DND-41 (cell line): Measurements from ENCODE around the gene HLA-B.

Experiments used
- ATAC-seq: fragments of 200-7000 bp; cut with Tn5 transposase; 3 replicates; pipeline ENCODE4 v1.9.1; 2021; ENCODE audit warnings: low read depth; ENCODE audit not compliant: insufficient read depth
- DNase-seq: peaks from one replicate; pipeline ENCODE4 v3.0.0-alpha.2; 2020
- H2AFZ ChIP-seq: 2 replicates; pipeline ENCODE4 v1.6.0; 2012; ENCODE audit warnings: low read depth, low read length
- H3K27ac ChIP-seq: 2 replicates; pipeline ENCODE4 v1.5.1; 2012; ENCODE audit warnings: low read length, inconsistent platforms
- H3K27me3 ChIP-seq: fragments of 200-600 bp; sonication (generic); 2 replicates; pipeline ENCODE4 v1.6.0; 2012; ENCODE audit warnings: low read length, mild to moderate bottlenecking, inconsistent platforms; ENCODE audit not compliant: insufficient read depth, poor library complexity
- H3K36me3 ChIP-seq: 2 replicates; pipeline ENCODE4 v1.5.1; 2012; ENCODE audit warnings: low read length, inconsistent platforms; ENCODE audit not compliant: insufficient read depth
- H3K4me1 ChIP-seq: 2 replicates; pipeline ENCODE4 v1.5.1; 2012; ENCODE audit warnings: mild to moderate bottlenecking, low read length; ENCODE audit not compliant: insufficient read depth
- H3K4me2 ChIP-seq: 2 replicates; pipeline ENCODE4 v1.6.0; 2012; ENCODE audit warnings: mild to moderate bottlenecking, moderate library complexity, low read length, inconsistent platforms; ENCODE audit not compliant: insufficient read depth
- H3K4me3 ChIP-seq, 2 experiments: fragments of 200-600 bp in 1 of 2; shearing (Covaris generic) in 1 of 2; 2 replicates each; pipeline ENCODE4 v1.5.1; 2012 to 2016; ENCODE audit warnings: inconsistent platforms in 2 of 2, low read length in 2 of 2, mild to moderate bottlenecking in 2 of 2, low read depth in 1 of 2, moderate library complexity in 1 of 2
- H3K79me2 ChIP-seq: 2 replicates; pipeline ENCODE4 v1.6.0; 2012; ENCODE audit warnings: low read length, inconsistent platforms; ENCODE audit not compliant: insufficient read depth
- H3K9ac ChIP-seq: 2 replicates; pipeline ENCODE4 v1.6.0; 2012; ENCODE audit warnings: low read depth, mild to moderate bottlenecking, inconsistent platforms, low read length, moderate library complexity
- H3K9me3 ChIP-seq: 2 replicates; pipeline ENCODE4 v1.5.1; 2012; ENCODE audit warnings: low read length, moderate library complexity, mild to moderate bottlenecking, inconsistent platforms; ENCODE audit not compliant: insufficient read depth, severe bottlenecking
- H4K20me1 ChIP-seq: 2 replicates; pipeline ENCODE4 v1.6.0; 2012; ENCODE audit warnings: low read length; ENCODE audit not compliant: insufficient read depth
- CTCF ChIP-seq: IDR thresholded peaks from 2 replicates; pipeline ENCODE4 v1.5.1; 2012; ENCODE audit warnings: borderline replicate concordance, low read length, moderate library complexity, mild to moderate bottlenecking; ENCODE audit not compliant: poor library complexity, severe bottlenecking; ENCODE audit errors: extremely low read depth
- EZH2 ChIP-seq: IDR thresholded peaks from 3 replicates; pipeline ENCODE4 v1.6.1; 2012; ENCODE audit warnings: borderline replicate concordance, low read depth, mild to moderate bottlenecking, moderate library complexity, low read length, inconsistent platforms; ENCODE audit not compliant: severe bottlenecking

The HLA-B gene

GRCh38 chr6:31350196-31351032 is 6.6 kb downstream of the HLA-B start:
- Histone ChIP-seq H3K4me1 (no peaks in the 10 kb centered on the region), H3K4me3 (no peak overlapping the region), H3K27me3 (no peaks in the 10 kb centered on the region), H4K20me1 (no peaks in the 10 kb centered on the region), H2AFZ (no peak overlapping the region), H3K27ac (no peak overlapping the region), H3K4me2 (no peak overlapping the region), H3K36me3 (no peaks in the 10 kb centered on the region), H3K9ac (no peak overlapping the region), H3K9me3 (no peaks in the 10 kb centered on the region), H3K79me2 (no peaks in the 10 kb centered on the region)
- DNase-seq = no peak
- no peak for ATAC-seq
- no peak for TF ChIP-seq CTCF
- no peak for TF ChIP-seq EZH2

- Histone ChIP-seq H3K9ac (no peak overlapping the region), H3K4me2 (no peak overlapping the region), H3K4me1 (no peaks in the 10 kb centered on the region), H3K79me2 (no peaks in the 10 kb centered on the region), H3K9me3 (no peaks in the 10 kb centered on the region), H3K27me3 (no peaks in the 10 kb centered on the region), H3K36me3 (no peaks in the 10 kb centered on the region), H4K20me1 (no peaks in the 10 kb centered on the region), H3K27ac (no peak overlapping the region), H2AFZ (no peak overlapping the region), H3K4me3 (no peak overlapping the region)
- no peak for ATAC-seq
- TF ChIP-seq EZH2 (no peak), CTCF (no peak)
- DNase-seq = no peak
Measured at GRCh38 chr6:31349301-31349700, 7.7 kb downstream of the HLA-B start.

GRCh38 chr6:31345026-31345730 is 11.8 kb downstream of the HLA-B start:
- H3K4me1 ChIP-seq = no peaks in the 10 kb centered on the region
- H4K20me1 ChIP-seq = no peaks in the 10 kb centered on the region
- H3K36me3 ChIP-seq = no peaks in the 10 kb centered on the region
- DNase-seq = no peak
- H3K9ac ChIP-seq = no peak overlapping the region
- no peaks in the 10 kb centered on the region for H3K27me3 ChIP-seq
- H3K27ac ChIP-seq = no peak overlapping the region
- H3K9me3 ChIP-seq = no peaks in the 10 kb centered on the region
- ATAC-seq = no peak
- H3K4me2 ChIP-seq = no peak overlapping the region
- H3K4me3 ChIP-seq = no peak overlapping the region
- H3K79me2 ChIP-seq = no peaks in the 10 kb centered on the region
- TF ChIP-seq CTCF = no peak
- no peak for TF ChIP-seq EZH2
- no peak overlapping the region for H2AFZ ChIP-seq
